GM15510 (cell line): ENCODE data around the gene TANC1.

ENCODE experiments used
- POLR2A ChIP-seq: IDR thresholded peaks from 3 replicates; pipeline ENCODE4 v1.6.1; 2011; ENCODE audit warnings: borderline replicate concordance; ENCODE audit not compliant: insufficient read length; ENCODE audit errors: extremely low read depth

Gene TANC1

DNA sequence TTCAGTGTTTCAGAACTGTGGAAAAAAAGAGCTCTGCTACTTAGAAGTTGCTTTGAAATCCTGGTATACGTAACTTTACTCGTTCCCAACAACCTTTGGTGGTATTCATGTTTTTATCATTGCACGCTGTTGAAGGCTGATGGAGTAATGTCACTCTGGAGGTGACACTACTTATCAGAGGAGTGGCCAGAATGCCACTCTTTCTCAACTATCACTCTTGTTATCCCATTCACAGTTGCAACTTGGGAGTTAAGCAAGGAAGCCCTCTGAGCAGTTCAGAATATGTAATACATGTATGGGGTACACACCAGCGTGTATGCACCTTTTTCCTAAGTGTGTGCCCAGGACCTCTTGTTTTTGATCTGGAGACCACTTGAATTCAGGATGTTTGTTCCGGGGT lies 53.6 kb downstream of the TANC1 start:
- TF ChIP-seq POLR2A, result no peak

DNA sequence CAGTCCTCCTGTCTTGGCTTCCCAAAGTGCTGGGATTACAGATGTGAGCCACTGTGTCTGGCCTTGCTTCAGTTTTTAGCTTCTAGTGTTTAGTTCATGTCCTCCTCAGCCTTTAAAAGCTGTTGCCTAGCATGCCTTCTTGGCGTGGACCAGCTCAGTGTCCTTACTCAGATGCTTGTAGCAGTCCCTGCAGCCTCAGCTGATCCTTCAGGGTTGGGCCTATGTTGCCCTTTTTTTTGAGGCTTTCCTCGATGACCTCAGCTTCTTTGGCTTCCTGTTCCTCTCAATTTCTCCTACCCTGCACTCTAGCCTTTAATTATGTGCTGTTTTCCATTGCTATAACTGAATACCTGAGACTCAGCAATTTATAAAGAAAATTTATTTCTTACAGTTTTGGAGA lies 57.7 kb downstream of the TANC1 start:
- no peak for TF ChIP-seq POLR2A

DNA sequence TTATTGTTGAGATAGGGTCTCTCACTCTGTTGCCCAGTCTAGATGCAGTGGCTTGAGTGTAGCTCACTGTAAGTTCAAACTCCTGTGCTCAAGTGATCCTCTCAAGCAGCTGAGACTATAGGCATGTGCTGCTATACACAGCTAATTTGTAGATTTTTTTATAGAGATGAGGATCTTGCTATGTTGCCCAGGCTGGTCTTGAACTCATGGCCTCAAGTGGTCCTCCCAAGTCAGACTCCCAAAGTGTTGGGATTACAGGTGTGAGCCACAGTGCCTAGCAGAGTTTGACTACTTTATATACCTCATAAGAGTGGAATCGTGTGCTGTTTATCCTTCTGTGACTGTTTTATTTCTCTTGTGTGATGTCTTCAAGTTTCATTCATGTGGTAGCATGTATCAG lies 60.3 kb downstream of the TANC1 start:
- TF ChIP-seq POLR2A, result no peak

DNA sequence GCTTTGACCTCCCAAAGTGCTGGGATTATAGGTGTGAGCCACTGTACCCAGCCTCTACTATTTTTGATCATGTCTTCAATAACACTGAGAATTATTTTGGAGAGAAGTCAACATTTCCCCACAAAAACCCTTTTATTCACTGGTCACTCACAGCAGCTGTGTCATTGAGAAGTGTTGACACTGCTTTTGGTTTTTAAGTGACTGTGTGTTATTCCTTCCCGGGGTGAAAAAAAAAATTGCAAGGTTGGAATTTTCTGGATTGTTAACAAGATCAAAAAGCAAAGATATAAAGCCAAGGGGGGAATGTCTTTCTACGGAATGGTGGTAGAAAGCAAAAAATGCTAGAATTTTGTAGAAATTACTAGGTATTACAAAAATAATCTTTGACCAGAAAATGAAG lies 61.5 kb downstream of the TANC1 start:
- no peak for TF ChIP-seq POLR2A

DNA sequence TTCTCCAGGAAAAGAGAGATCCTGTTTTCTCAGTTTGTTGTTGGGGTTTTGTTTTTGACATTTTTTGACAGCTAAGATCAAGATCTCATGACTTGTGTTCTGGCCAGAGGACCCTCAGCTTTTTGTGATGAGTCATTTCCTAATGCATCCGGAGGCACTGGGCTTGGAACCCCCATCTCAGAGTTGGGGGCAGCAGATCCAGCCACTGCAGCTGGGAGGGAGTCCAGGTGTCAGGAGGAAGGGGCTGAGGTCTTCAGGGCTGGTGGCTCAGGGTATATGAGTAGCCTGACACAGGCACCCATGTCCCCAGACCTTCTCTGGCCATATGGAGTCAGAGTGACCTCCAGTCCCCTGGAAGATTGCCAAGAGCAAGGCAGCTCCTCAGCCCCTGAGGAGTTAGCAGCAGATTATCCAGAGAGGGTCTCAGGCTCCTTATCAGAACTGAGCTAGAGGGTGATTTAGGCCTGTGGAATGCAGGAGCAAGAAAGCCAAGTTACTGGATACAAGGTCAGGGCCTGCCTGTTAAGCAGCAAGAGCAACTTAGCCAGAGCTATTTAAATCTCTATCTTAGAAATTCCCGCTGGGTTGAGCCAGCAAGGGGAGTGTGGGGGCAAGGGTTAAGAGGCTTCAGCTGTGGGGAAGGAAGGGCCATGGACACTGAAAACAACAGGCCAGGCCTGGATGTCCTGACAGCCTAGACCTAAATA lies 62.4 kb downstream of the TANC1 start:
- TF ChIP-seq POLR2A, result no peak

DNA sequence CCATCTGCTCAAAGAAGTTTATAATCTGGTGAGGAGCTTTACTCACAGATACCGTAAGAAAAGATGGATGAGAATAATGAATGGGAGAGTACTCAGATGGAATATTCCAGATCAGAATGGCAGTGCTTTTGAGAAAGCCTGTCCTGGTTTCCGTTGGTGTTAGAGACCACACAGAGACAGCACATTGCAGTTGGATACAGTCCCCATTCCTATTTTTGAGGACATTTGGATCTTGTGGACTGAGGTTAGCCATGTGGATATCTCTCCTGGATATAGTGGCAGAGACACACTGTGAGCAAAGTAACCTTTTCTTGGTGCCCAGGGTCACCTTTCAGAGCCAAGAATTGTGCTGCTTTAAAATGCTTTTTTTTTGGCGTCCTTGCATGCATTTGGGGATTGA lies 63.7 kb downstream of the TANC1 start:
- TF ChIP-seq POLR2A, result no peak

DNA sequence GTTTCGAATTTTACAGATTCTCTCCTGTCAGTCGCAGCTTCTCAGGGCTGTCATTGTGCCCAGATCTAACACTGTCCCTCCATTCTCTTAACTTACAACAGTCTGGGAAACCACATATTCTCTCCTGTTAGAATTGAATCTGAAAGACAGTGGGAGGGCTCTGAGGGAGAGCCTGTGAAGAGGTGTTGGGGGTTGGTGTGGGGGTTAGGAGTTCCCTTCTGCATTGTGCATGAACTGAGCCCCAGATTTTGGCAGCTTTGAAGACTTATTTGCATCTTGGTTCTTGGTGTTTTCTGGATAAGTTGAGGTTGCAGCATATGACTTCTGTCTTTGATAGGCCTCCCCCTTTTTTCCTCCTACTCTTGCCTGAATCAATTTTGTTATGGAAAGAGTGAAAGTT lies 64.1 kb downstream of the TANC1 start:
- TF ChIP-seq POLR2A, result no peak

DNA sequence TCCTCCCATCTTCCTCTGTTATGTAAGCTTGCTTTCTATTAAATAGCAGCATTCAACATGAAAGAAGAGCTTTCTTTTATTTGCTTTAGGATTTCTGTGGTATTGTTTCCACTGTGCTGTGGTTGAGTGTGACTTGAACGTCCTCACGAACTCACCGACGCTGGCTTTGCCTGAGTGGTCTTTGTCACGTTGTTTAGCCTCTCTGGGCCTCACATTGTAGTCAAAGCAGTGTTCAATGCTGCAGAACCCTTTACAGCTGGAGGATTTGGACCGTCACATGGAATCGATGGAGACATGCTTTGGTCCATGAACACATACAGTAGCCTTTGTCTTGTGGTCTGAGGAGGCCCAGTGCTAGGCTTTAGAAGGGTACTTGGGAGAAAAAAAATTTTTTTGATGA lies 66.3 kb downstream of the TANC1 start:
- TF ChIP-seq POLR2A, result no peak

DNA sequence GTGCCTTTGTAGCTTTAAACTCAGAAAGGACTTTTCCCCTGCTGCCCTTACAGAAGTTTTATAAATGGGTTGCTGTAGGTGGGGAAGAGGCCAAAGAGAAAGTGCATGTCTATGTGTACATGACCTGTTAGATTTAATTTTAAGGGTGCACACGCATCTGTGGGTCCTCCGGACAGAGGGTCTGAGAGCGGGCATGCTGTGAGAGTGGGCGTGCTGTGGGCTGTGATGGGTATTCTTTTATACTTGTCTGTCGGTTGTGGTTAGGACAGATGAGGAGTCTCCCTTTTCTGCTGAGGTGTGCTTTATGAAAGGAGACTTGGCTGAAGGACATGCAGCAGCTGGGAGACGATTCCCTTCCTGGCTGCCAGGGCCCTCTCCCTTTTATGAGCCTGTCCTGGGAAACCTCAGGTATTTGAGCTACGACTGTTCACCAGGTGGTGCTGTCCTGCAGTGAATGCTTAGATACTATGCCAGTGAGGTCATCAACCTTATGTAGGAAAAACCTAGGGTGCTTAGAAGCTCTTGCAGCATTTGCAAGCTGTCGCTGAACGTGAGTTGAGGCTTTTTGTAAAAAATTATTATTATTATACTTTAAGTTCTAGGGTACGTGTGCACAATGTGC lies 67.5 kb downstream of the TANC1 start:
- TF ChIP-seq POLR2A, result no peak

DNA sequence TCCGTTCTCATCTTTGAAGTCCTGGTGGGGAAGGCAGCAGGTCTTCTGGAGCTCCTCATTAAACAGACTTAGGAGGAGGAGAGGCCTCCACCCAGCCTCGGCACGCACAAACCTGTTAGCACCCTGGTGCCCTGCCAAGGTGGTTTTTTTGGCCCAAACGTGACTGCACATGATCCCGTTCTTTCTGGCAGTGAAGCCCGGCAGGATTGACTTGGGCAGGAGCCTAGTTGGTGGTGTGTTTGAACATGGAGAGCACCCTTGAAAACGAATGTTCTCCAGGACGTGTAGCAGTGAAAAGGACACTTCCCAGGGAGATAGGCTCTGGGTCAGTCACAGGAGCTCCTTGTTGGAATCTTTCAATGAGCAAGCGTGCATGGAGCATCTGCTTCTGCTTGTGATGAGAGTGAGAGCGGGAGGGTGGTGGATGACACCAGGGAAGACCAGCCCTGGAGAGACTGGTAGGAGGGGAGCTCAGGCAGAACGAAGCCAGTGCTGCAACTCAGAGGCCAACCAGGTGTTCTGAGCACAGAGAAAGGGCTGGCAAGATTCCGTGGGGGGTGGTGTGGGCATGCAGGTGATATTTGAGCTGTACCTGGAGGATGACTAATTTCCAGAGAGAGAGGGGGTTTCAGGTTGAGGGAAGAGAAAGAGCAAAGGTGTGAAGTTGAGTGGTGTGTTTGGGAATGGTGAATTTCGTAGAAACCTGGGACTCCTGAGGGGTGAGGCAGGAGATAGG lies 73.8 kb downstream of the TANC1 start:
- no peak for TF ChIP-seq POLR2A

DNA sequence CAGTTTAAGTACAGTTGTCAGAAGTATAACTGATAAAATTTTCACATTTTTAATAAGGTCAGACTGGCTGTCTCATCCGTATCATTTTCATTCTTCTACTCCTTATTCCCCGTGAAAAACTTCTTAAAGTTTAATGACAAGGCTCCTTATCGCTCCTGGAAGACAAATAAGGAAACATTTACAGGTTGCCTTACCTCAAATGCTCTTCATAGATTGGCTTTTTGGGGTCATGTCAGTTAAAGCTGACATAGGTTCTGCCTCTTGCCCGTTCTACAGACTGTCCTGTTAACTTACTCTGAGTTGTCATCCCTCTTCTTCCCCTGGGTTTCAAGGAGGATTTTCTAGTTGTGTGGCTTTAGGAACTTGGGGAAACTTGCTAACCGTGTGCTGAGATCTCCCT lies 75.3 kb downstream of the TANC1 start:
- TF ChIP-seq POLR2A, result no peak

DNA sequence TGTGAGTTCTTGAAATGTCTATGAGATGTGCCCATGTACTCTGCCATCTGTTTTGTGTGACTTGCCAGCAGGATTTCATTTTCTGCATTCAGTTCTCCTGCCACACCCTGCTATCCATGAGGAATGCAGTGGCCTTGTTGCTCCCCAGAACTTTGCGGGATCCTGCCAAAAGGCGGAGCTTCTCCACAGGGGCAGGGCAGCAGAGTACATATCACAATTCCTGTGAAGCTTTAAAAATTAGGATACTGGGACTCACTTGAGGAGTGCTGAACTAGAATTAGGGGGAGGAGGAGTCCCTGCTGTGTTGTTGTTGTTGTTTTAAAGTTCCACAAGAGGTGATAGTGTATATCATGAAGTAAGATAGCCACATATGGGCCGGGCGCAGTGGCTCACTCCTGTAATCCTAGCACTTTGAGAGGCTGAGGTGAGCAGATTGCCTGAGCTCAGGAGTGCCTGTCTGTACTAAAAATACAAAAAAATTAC lies 76.4 kb downstream of the TANC1 start:
- TF ChIP-seq POLR2A, result no peak

DNA sequence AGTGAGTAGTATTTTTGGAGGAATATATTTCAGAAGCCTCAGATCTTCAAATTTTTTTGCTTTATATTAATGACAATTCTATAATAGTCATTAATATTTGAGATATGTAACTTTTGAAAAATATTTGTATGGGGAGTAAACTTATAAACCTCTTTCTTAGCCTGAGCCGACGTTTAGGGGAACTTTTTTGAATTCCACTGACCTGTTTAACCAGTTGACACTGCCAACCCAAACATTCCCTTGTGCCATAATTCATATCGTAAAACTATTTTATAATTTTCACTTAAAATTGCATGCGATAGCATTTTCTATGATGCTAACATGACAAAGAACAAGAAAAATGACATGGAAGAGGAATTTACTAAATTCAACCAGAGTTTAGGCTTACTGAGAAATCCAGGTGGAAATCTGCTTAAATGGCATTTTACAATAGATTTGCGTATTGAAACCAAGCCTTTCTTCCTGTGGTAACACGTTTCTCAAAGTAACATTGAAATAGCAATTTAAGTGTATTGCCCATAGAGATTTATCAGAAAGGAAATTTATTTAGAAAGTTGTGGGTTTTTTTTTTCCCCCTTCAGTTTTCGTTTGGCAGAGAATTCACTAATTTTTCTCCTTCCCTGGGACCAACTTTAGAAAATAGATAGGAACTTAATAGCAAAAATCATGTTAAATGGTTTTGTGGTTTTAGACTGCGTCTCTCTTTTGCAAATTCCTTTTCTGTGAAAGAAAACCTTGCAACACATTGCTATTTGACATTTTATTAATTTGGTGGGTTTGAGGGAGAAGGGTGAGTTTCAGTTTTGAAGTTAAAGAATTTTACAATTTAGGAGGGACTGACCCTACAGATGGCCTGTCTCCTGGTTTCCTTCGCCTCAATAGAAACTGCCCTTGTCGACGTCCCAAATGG lies 77.4 kb downstream of the TANC1 start:
- TF ChIP-seq POLR2A, result no peak

DNA sequence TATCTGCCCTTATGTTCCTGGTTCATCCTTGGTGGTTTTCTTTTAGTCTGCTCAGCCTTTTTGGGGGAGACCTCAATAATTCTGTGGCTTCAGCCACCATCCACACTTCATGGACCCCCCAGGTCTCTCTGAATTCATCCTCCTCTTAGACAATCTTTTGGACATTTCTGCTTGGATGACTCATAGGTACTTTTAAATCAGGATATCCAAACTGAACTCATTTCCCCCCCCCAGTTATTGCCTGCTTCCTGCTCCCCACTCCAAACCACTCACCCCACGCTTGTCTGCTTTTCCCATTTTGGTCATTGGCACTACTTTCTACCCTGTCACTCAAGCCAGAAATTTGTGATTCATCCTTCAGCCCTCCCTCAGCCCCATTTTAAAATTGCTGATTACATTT lies 78.5 kb downstream of the TANC1 start:
- TF ChIP-seq POLR2A, result no peak

DNA sequence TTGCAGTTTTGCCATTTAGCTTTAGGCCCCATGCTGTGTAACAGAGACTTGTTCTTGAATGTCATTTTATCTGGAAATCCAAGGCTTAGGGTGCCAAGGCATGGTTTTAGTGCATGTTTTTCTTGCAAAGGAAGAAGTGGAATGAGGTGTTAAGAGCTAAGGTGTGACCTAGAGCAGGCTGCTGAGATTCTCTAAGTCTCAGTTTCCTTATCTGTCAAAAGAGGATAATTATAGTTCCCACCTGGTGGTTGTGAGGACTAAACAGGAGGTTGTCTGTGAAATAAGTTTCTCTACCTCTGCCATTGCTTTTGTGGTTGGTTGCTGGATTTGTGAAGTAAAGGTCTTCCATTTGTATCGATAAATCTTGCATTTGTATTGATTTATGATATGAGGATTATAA lies 82.0 kb downstream of the TANC1 start:
- TF ChIP-seq POLR2A, result no peak

DNA sequence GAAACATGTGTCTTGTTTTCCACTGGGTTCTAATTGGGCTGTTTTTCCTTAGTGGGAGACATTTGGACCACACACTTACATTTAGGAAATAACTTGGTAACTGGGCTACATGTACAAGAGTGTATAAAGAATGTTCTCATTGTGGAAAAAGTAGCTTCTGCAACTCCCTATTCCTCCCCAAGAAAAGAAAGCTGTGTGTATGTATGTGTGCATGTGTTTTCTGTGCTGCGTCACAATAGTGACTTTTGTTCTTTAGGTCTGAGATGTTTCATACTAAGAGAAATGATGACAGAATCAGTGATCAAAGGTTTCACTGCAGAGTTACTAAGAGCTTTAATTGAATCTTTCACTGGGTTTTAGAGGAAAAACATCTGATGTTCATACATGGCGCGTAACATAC lies 82.7 kb downstream of the TANC1 start:
- no peak for TF ChIP-seq POLR2A

DNA sequence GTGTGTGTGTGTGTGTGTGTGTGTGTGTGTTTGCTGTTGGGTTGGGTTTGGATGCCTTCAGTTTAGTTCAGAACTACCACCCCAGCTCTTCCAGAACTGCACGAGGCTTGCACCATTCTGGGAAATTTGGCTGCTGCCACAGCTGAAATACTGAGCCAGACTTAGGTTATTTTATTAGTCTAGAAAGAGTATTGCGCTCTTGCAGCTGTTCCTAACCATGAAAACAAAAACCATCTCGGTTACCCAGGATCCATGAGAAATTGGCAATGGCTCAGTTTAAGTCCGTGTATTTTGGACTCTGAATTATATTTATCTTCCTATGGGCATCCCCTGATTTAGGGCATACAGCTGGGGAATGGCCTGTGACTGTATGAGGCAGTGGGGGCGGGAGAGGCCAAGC lies 83.2 kb downstream of the TANC1 start:
- TF ChIP-seq POLR2A, result no peak
